HepG2 (cell line): ENCODE data around the gene GFY. TPM values are rescaled to one million over a fixed set of nuclear protein-coding genes. Genes with fewer than 3 reads are reported as not detected.

Experiments used
- ATAC-seq: fragments of 200-7000 bp; cut with Tn5 transposase; 3 replicates; pipeline ENCODE4 v1.9.1; 2020; ENCODE audit warnings: mild to moderate bottlenecking, moderate library complexity
- BruUV-seq: library from RNA; stranded (reverse); fragments of 400-500 nt; replicated peaks from 2 replicates; lab custom pipeline; 2021; lab: Mats Ljungman, UMichigan
- CTCF ChIA-PET: fragments of 300-600 bp; formaldehyde crosslinking; extraction: SDS; loops from one replicate; lab custom pipeline; 2021; ENCODE audit warnings: low total read pairs, inconsistent platforms, low intra/inter-chr PET ratio; lab: Yijun Ruan, JAX
- POLR2A ChIA-PET: fragments of 350-600 bp; sonication (Branson Sonifier 250); formaldehyde crosslinking; loops from one replicate; lab custom pipeline; 2020; ENCODE audit warnings: antibody characterized with exemption, inconsistent platforms; lab: Yijun Ruan, JAX
- DNase-seq: peaks from one replicate; pipeline ENCODE4 v3.0.0-alpha.2; 2015; ENCODE audit warnings: low spot score
- FAIRE-seq: peaks from 3 replicates; lab custom pipeline; 2011; peaks lifted over from hg19 to GRCh38; lab: Jason Lieb, UNC
- H2AFZ ChIP-seq: one replicate; pipeline ENCODE4 v1.6.1; 2011; ENCODE audit warnings: low read length, inconsistent platforms
- H3K27ac ChIP-seq: fragments of 300-600 bp; 3 replicates; pipeline ENCODE4 v1.8.0; 2011; ENCODE audit warnings: mixed run types, mild to moderate bottlenecking, mixed read lengths, low read length, inconsistent platforms; ENCODE audit not compliant: insufficient read depth; ENCODE audit errors: extremely low read length
- H3K27me3 ChIP-seq, 2 experiments: fragments of 200-600 bp in 1 of 2; 2 replicates in 1 of 2; 3 replicates in 1 of 2; pipeline versions ENCODE4 v1.6.0 to v1.8.0; 2011; ENCODE audit warnings: low read length in 2 of 2, mild to moderate bottlenecking in 2 of 2, moderate library complexity in 2 of 2, inconsistent platforms in 1 of 2; ENCODE audit not compliant: insufficient read depth in 2 of 2, control insufficient read depth in 1 of 2
- H3K36me3 ChIP-seq, 2 experiments: fragments of 200-600 bp in 1 of 2; replicated peaks in 1 of 2; 2 replicates in 1 of 2; 3 replicates in 1 of 2; pipeline versions ENCODE4 v1.5.1 to v1.8.0; 2011; ENCODE audit warnings: low read length in 2 of 2, inconsistent platforms in 1 of 2; ENCODE audit not compliant: insufficient read depth in 2 of 2, control insufficient read depth in 1 of 2
- H3K4me1 ChIP-seq: 2 replicates; pipeline ENCODE4 v1.5.1; 2012; ENCODE audit warnings: low read length, inconsistent platforms; ENCODE audit not compliant: insufficient read depth
- H3K4me2 ChIP-seq: 2 replicates; pipeline ENCODE4 v1.6.0; 2011; ENCODE audit warnings: low read depth, low read length, inconsistent platforms
- H3K4me3 ChIP-seq, 3 experiments: fragments of 200-600 bp in 1 of 3; sonication (generic), shearing (Covaris generic) in 1 of 3; replicated peaks in 1 of 3; 2 replicates each; pipeline ENCODE4 v1.5.1; 2011 to 2016; ENCODE audit warnings: low read length in 3 of 3, inconsistent platforms in 2 of 3, low read depth in 2 of 3, mild to moderate bottlenecking in 2 of 3, control low read depth in 1 of 3, mixed read lengths in 1 of 3; ENCODE audit not compliant: insufficient read depth in 1 of 3
- H3K79me2 ChIP-seq: one replicate; pipeline ENCODE4 v1.6.1; 2011; ENCODE audit warnings: low read length, inconsistent platforms; ENCODE audit not compliant: insufficient read depth
- H3K9ac ChIP-seq: 2 replicates; pipeline ENCODE4 v1.6.0; 2011; ENCODE audit warnings: mild to moderate bottlenecking, low read depth, low read length, inconsistent platforms; ENCODE audit not compliant: insufficient read depth
- H3K9me3 ChIP-seq: 2 replicates; pipeline ENCODE4 v1.5.1; 2012; ENCODE audit warnings: mild to moderate bottlenecking, low read length
- H4K20me1 ChIP-seq: 2 replicates; pipeline ENCODE4 v1.6.0; 2011; ENCODE audit warnings: inconsistent platforms, mild to moderate bottlenecking, low read length, moderate library complexity; ENCODE audit not compliant: insufficient read depth
- HDAC6 ChIP-seq: fragments of 200-600 bp; sonication (generic); IDR thresholded peaks from 2 replicates; pipeline ENCODE4 v1.7.0; 2017; ENCODE audit warnings: mild to moderate bottlenecking, antibody characterized with exemption, low read length, low read depth
- HMGXB4 ChIP-seq, 2 experiments: sonication (generic) in 1 of 2; formaldehyde crosslinking in 1 of 2; IDR thresholded peaks; 2 replicates each; pipeline versions ENCODE4 v1.4.0 to v1.6.1; 2018 to 2020; ENCODE audit warnings: missing genetic modification reagents in 2 of 2, borderline replicate concordance in 1 of 2, low read depth in 1 of 2, mild to moderate bottlenecking in 1 of 2, missing biosample characterization in 1 of 2
- HNRNPL ChIP-seq: fragments of 200-400 bp; formaldehyde crosslinking; IDR thresholded peaks from 2 replicates; pipeline ENCODE4 v1.6.1; 2017; ENCODE audit warnings: mild to moderate bottlenecking, low read depth, low read length
- KDM2A ChIP-seq: sonication (generic); formaldehyde crosslinking; IDR thresholded peaks from 2 replicates; pipeline ENCODE4 v1.4.0; 2020; ENCODE audit warnings: low read depth, missing genetic modification reagents, borderline replicate concordance
- MXI1 ChIP-seq: IDR thresholded peaks from 3 replicates; pipeline ENCODE4 v1.6.1; 2012; ENCODE audit warnings: low read depth, low read length, inconsistent platforms, borderline replicate concordance
- PATZ1 ChIP-seq: sonication (generic); formaldehyde crosslinking; IDR thresholded peaks from 2 replicates; pipeline ENCODE4 v1.4.0; 2020; ENCODE audit warnings: missing genetic modification reagents
- RAD21 ChIP-seq: fragments of 450-650 bp; formaldehyde crosslinking; IDR thresholded peaks from 2 replicates; pipeline ENCODE4 v1.5.0; 2020; ENCODE audit warnings: mild to moderate bottlenecking
- STAG1 ChIP-seq: sonication (generic); formaldehyde crosslinking; IDR thresholded peaks from 2 replicates; pipeline ENCODE4 v1.4.0; 2020; ENCODE audit warnings: missing genetic modification reagents
- THAP11 ChIP-seq: IDR thresholded peaks from 2 replicates; pipeline ENCODE4 v1.6.1; 2016; ENCODE audit warnings: missing biosample characterization, missing genetic modification reagents
- XRCC5 ChIP-seq: fragments of 200-400 bp; formaldehyde crosslinking; optimal IDR thresholded peaks from 2 replicates; pipeline ENCODE3; 2017; ENCODE audit warnings: mild to moderate bottlenecking, low read length
- ZBTB33 ChIP-seq: sonication (generic); formaldehyde crosslinking; IDR thresholded peaks from 2 replicates; pipeline ENCODE4 v1.4.0; 2020; ENCODE audit warnings: missing genetic modification reagents
- ZNF574 ChIP-seq: sonication (generic); formaldehyde crosslinking; IDR thresholded peaks from 2 replicates; pipeline ENCODE4 v1.4.0; 2020; ENCODE audit warnings: missing genetic modification reagents
- ZNF891 ChIP-seq: sonication (generic); formaldehyde crosslinking; IDR thresholded peaks from 2 replicates; pipeline ENCODE4 v1.5.0; 2020; ENCODE audit warnings: mild to moderate bottlenecking, missing genetic modification reagents
- WGBS: methylation state at CpG from one replicate; pipeline ENCODE4 v1.1.6; 2017; ENCODE audit warnings: low lambda C conversion rate; 5-methylcytosine and 5-hydroxymethylcytosine counted together
- in situ Hi-C: cut with HindIII; loops from 2 replicates; pipeline ENCODE4 v1.10.0; 2017; ENCODE audit warnings: low pct_unique_long_range_greater_than_20kb; ENCODE audit not compliant: extremely low pct_ligation_motif_present
- intact Hi-C: fragments of 100-400 bp; cut with micrococcal nuclease; formaldehyde crosslinking; loops from one replicate; pipeline ENCODE4 v1.10.0; 2022; ENCODE audit not compliant: unreplicated experiment
- polyA plus RNA-seq, 8 experiments: library from polyadenylated mRNA; depleted of rRNA in 3 of 8; stranded (reverse) in 7 of 8; unstranded in 1 of 8; fragments of >200 nt; fragmentation: Illumina TruSeq in 4 of 8; extraction: Trizol in 4 of 8; gene quantifications; 2 replicates each; pipeline versions ENCODE4 v1.2.1 to v1.2.3, GENCODE V29; 2011 to 2016; ENCODE audit warnings: low read depth in 4 of 8, missing spikeins in 1 of 8, mixed read lengths in 1 of 8; ENCODE audit not compliant: insufficient read depth in 1 of 8
- total RNA-seq, 5 experiments: library from RNA; depleted of rRNA; stranded (reverse); fragments of >200 nt; fragmentation: Illumina TruSeq; extraction: Trizol; gene quantifications; 2 replicates each; pipeline ENCODE4 v1.2.3, GENCODE V29; 2016; ENCODE audit warnings: low read depth in 1 of 5

Gene GFY
- total and polyA plus RNA-seq, 2 of the 13 experiments (the other 11 are each of a cell fraction or from before 2014, with no cell fraction given), result not detected

- FAIRE-seq, result peak; percentile 67
- CTCF ChIA-PET, result interaction anchor here (1.2 to 1.3 kb wide), 2 partner anchors 33 to 84 kb away, joined by 3 to 5 read pairs; no protein-coding TSS in a partner anchor
- Histone ChIP-seq H3K9ac (0 out of 2 replicates have a peak overlapping the region, but pooled peaks have one; percentile 21), H3K4me1 (peaks cover 51% of the 10 kb centered on the region), H3K27me3 (no peaks in the 10 kb centered on the region; a peak in 1 of 5 replicates), H2AFZ (no peak overlapping the region), H4K20me1 (no peaks in the 10 kb centered on the region), H3K9me3 (no peaks in the 10 kb centered on the region), H3K4me3 (peak overlapping the region in 2 of 3 experiments; percentile 5 to 60; a peak in 2 of 6 replicates), H3K36me3 (no peaks in the 10 kb centered on the region), H3K27ac (no peak overlapping the region), H3K79me2 (no peaks in the 10 kb centered on the region), H3K4me2 (peak overlapping the region; percentile 68)
- POLR2A ChIA-PET, result interaction anchor here (0.6 to 1.3 kb wide), 8 partner anchors 12 to 164 kb away, joined by 3 to 24 read pairs (median 4); partner anchors contain the start of genes ALDH16A1, PIH1D1, RPS11 and RRAS
- no TSS peak for BruUV-seq
- WGBS, result 35% methylated on average over 22 of the region's 27 CpGs
- ATAC-seq, result peak; percentile 81
- in situ Hi-C loops, result no loop called here
- DNase-seq, result no peak
- intact Hi-C loops, result no loop called here
- TF ChIP-seq STAG1 (CRISPR knock-in tag) (no peak), PATZ1 (CRISPR knock-in tag) (peak; percentile 31; the same call in 1 of the 2 replicates), HMGXB4 (CRISPR knock-in tag; IDR thresholded peaks at IDR 0.05; ENCODE audit: borderline replicate concordance in 1 of 2, low read depth in 1 of 2) (peak; percentile 55 to 69; a peak in 2 of 4 replicates), THAP11 (CRISPR knock-in tag) (peak; percentile 40; the same call in 1 of the 2 replicates), ZNF574 (peak; percentile 74), HNRNPL (0 out of 2 replicates have a peak, but pooled peaks have one; percentile 23), XRCC5 (peak; percentile 85), HDAC6 (no peak), ZBTB33 (CRISPR knock-in tag) (0 out of 2 replicates have a peak, but pooled peaks have one; percentile 36), KDM2A (CRISPR knock-in tag) (peak; percentile 50; the same call in 1 of the 2 replicates), RAD21 (CRISPR knock-in tag) (peak; percentile 36), ZNF891 (no peak), MXI1 (peak; percentile 21; the same call in 1 of the 3 replicates)
Measured at GRCh38 chr19:49475995-49476880, 51.0 kb downstream of the GFY start.
